Ascending aorta (tissue), 2 donors: Measurements from ENCODE around the gene MLF2. TPM values are rescaled to one million over a fixed set of nuclear protein-coding genes. Genes with fewer than 3 reads are reported as not detected.
"Not testable (repeated sequence)": the region's sequence is repeated elsewhere in the genome, so short reads cannot be mapped to it uniquely, and the experiment has no call there.

ENCODE experiments used
- DNase-seq, 2 donors: peaks; one replicate each; pipeline ENCODE4 v3.0.0-alpha.2; 2019; ENCODE audit warnings: low spot score in 2 of 2
- H3K27ac ChIP-seq, 2 donors: fragments of 200-600 bp; sonication (generic); one replicate each; pipeline ENCODE4 v1.5.1; 2016 to 2017; ENCODE audit warnings: mild to moderate bottlenecking in 1 of 2
- H3K27me3 ChIP-seq: fragments of 200-600 bp; sonication (generic); one replicate; pipeline ENCODE4 v1.5.1; 2017
- H3K36me3 ChIP-seq, 2 donors: fragments of 200-600 bp; sonication (generic); one replicate each; pipeline ENCODE4 v1.5.1; 2016
- H3K4me1 ChIP-seq, 2 donors: fragments of 200-600 bp; sonication (generic); one replicate each; pipeline ENCODE4 v1.5.1; 2016 to 2017; ENCODE audit warnings: mild to moderate bottlenecking in 1 of 2
- H3K4me3 ChIP-seq, 2 donors: fragments of 200-600 bp; sonication (generic); one replicate each; pipeline ENCODE4 v1.5.1; 2016 to 2017; ENCODE audit warnings: mild to moderate bottlenecking in 1 of 2
- H3K9me3 ChIP-seq, 2 donors: fragments of 200-600 bp; sonication (generic); one replicate each; pipeline ENCODE4 v1.5.1; 2016
- intact Hi-C: fragments of 100-400 bp; cut with DNase I; formaldehyde crosslinking; loops from one replicate; pipeline ENCODE4 v1.15.1; 2023
- total RNA-seq: library from RNA; depleted of rRNA; stranded (reverse); fragments of >200 nt; gene quantifications from one replicate; pipeline ENCODE4 v1.1.0, GENCODE V29; 2016
- TF ChIP-seq, protein P1 (sequence below), 3 experiments: fragments of 200-600 bp in 2 of 3; fragments of 450-650 bp in 1 of 3; sonication (generic) in 2 of 3; IDR thresholded peaks; one replicate each; pipeline ENCODE4 v1.5.1; 2016 to 2019; ENCODE audit warnings: antibody characterized with exemption in 3 of 3, mild to moderate bottlenecking in 1 of 3, moderate library complexity in 1 of 3

The MLF2 gene
- total RNA-seq, 1 donor from 2014 or later = 145 TPM

- Histone ChIP-seq H3K27ac (no peak overlapping the region), H3K36me3 (peaks cover 9 to 13% of the 10 kb centered on the region in 2 donors), H3K9me3 (no peaks in the 10 kb centered on the region), H3K4me3 (no peak overlapping the region), H3K4me1 (no peaks in the 10 kb centered on the region), H3K27me3 (no peaks in the 10 kb centered on the region)
- no peak for DNase-seq
- TF ChIP-seq, protein P1, sequence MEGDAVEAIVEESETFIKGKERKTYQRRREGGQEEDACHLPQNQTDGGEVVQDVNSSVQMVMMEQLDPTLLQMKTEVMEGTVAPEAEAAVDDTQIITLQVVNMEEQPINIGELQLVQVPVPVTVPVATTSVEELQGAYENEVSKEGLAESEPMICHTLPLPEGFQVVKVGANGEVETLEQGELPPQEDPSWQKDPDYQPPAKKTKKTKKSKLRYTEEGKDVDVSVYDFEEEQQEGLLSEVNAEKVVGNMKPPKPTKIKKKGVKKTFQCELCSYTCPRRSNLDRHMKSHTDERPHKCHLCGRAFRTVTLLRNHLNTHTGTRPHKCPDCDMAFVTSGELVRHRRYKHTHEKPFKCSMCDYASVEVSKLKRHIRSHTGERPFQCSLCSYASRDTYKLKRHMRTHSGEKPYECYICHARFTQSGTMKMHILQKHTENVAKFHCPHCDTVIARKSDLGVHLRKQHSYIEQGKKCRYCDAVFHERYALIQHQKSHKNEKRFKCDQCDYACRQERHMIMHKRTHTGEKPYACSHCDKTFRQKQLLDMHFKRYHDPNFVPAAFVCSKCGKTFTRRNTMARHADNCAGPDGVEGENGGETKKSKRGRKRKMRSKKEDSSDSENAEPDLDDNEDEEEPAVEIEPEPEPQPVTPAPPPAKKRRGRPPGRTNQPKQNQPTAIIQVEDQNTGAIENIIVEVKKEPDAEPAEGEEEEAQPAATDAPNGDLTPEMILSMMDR (IDR thresholded peaks at IDR 0.05) = no peak
- intact Hi-C loops = no loop called here
These were observed 10.1 kb downstream of the MLF2 start for GRCh38 chr12:6742834-6743233.

DNA sequence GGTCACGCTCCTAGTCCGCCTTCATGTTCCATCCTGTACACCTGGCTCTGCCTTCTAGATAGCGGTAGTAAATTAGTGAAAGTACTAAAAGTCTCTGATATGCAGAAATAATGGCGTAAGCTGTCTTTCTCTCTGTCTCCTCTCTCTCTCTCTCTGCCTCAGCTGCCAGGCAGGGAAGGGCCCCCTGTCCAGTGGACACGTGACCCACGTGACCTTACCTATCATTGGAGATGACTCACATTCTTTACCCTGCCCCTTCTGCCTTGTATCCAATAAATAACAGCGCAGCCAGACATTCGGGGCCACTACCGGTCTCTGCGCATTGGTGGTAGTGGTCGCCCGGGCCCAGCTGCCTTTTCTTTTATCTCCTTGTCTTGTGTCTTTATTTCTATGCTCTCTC lies 10.9 kb downstream of the MLF2 start:
- H3K4me3 ChIP-seq, H3K36me3 ChIP-seq, DNase-seq, H3K9me3 ChIP-seq, H3K27me3 ChIP-seq, intact Hi-C loops, H3K4me1 ChIP-seq, H3K27ac ChIP-seq: not testable (repeated sequence)

- H3K27me3 ChIP-seq = no peaks in the 10 kb centered on the region
- H3K36me3 ChIP-seq = peaks cover 11 to 13% of the 10 kb centered on the region in 2 donors
- H3K27ac ChIP-seq = no peak overlapping the region
- H3K9me3 ChIP-seq = no peaks in the 10 kb centered on the region
- intact Hi-C loops = no loop called here
- H3K4me3 ChIP-seq = no peak overlapping the region
- H3K4me1 ChIP-seq = no peaks in the 10 kb centered on the region
- TF ChIP-seq, protein P1 (IDR thresholded peaks at IDR 0.05) = no peak
- DNase-seq = no peak
These were observed 16.2 kb downstream of the MLF2 start for GRCh38 chr12:6736754-6737153.

DNA sequence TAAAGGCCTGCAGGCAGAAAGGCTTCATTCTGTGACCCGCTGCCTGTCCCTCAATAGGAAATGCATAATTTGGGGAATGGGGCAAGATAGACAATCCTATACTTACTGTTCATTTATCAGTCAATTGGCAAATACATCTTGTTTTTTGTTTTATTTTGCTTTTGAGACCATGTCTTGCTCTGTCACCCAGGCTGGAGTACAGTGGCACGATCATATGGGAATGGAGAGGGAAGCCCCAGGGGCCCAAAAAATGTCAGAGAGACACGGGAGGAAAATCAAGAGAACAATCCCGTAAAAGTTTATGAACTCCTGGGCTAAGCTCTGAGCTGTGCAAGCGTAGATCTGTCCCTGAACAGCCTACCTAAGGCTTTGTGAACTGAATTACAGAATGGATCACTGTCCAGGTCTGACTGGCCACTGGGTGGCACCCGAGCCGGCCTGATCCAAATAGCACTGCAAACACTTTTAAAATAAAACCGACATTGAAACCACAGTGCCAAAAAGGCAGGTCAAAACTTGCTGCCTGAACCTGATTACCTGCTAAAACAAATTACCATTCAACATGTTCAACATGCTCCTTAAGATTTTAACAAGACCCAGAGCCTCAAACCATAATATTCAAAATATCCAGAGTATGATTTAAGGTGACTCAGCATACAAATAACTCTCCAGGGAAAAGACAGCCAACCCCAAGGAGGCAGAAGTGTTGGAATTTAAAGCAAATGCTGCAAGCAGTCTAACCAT lies 17.3 kb downstream of the MLF2 start:
- Histone ChIP-seq H3K4me1 (no peaks in the 10 kb centered on the region), H3K36me3 (peaks cover 21 to 25% of the 10 kb centered on the region in 2 donors), H3K27ac (no peak overlapping the region), H3K4me3 (no peak overlapping the region), H3K27me3 (no peaks in the 10 kb centered on the region), H3K9me3 (no peaks in the 10 kb centered on the region)
- intact Hi-C loops = loop anchor here (1.0 kb wide), 2 partner anchors 44 to 90 kb away; no protein-coding TSS in a partner anchor
- DNase-seq = peak in 1 of 2 donors; percentile 75
- TF ChIP-seq, protein P1 (IDR thresholded peaks at IDR 0.05) = peak; percentile 56 to 61 (median 57)

DNA sequence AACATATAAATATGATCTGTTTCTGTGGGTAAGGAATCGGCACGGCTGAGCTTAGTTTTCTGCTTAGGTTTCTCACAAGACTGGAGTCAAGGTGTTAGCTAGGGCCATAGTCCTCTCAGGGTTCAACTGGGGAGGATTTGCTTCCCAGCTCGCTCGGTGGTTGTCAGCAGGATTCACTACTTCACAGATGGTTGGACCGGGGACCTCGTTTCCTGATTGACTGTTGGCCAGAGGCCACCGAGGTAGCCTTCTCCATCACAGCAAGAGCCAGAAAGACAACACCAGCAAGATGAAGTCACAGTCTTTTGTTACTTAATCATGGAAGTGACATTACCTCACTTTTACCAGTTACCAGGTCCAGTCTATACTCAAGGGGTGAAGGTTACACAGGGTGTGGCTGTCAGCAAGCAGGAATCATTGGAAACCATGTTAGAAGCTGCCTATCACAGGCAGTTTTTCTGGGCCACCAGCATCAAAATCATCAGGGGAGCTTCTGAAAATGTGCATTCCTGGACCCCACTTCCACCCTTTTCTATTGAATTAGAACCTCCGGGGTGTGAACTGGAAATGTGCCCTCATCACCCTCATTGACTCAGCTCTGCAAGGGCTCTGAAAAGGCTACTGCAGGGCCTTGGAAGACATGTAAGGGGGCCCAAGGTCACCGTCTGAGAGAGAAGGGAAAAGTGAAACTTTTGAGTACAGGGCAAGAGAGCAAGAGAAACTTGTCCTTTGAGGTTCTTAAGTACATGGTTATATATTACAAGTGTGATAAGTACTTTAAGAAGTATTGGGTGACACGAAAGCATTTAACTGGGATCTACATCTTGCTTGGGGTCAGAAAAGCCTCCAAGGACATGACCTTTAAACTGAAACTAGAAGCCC lies 18.2 kb downstream of the MLF2 start:
- H3K9me3 ChIP-seq = no peaks in the 10 kb centered on the region
- no peaks in the 10 kb centered on the region for H3K27me3 ChIP-seq
- intact Hi-C loops = loop anchor here (1.0 kb wide), 2 partner anchors 45 to 91 kb away; no protein-coding TSS in a partner anchor
- no peak for DNase-seq
- peaks cover 30 to 33% of the 10 kb centered on the region in 2 donors for H3K36me3 ChIP-seq
- H3K4me1 ChIP-seq = no peaks in the 10 kb centered on the region
- no peak overlapping the region for H3K27ac ChIP-seq
- no peak overlapping the region for H3K4me3 ChIP-seq
- TF ChIP-seq, protein P1 (IDR thresholded peaks at IDR 0.05) = no peak

DNA sequence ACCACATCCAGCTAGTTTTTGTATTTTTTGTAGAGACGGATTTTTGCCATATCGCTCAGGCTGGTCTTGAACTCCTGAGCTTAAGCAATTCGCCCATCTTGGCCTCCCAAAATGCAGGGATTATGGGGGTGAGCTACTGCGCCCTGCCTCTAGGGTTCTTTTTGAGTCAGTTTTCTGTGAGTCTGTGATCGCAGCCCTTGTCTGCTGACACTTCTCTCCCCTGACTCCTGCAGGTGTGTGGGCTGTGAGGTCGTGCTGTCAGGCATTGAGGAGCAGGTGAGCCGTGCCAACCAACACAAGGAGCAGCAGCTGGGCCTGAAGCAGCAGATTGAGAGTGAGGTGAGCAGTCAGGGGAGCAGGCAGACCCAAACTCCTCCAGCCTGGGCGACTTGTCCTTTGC lies 22.8 kb downstream of the MLF2 start:
- no peak for DNase-seq
- intact Hi-C loops = no loop called here
- Histone ChIP-seq H3K27me3 (no peaks in the 10 kb centered on the region), H3K9me3 (no peaks in the 10 kb centered on the region), H3K36me3 (peaks cover 47 to 56% of the 10 kb centered on the region in 2 donors), H3K27ac (no peak overlapping the region), H3K4me3 (no peak overlapping the region), H3K4me1 (no peaks in the 10 kb centered on the region)
- TF ChIP-seq, protein P1 (IDR thresholded peaks at IDR 0.05) = no peak
